SK-N-DZ (cell line): ENCODE measurements around the gene CDK19.
"Not testable (repeated sequence)": the region's sequence is repeated elsewhere in the genome, so short reads cannot be mapped to it uniquely, and the experiment has no call there.

ENCODE experiments used
- DNase-seq: peaks from one replicate; pipeline ENCODE4 v3.0.0-alpha.2; 2015; ENCODE audit warnings: low spot score

Gene CDK19

GRCh38 chr6:110589865-110590513 is 225.3 kb downstream of the CDK19 start:
- no peak for DNase-seq

DNA sequence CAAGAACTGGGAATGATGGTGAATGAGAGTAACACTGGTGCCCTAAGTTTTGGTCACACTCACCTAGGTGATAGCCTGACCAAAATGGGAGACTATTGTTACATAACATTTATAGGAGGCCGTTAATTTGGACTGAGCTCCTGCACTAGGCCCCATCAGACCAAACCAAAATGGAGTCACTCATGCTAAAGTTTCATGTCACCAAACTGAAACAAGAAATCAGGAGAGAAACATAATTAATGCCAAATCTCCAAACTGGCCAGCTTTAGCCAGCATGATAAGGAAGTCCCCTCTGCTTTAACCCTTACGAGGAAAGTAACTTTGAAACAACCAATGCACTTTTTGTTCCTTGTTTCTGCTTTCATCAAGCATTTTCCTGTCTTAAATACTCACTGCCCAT is 227.9 kb downstream of the CDK19 start:
- no peak for DNase-seq

GRCh38 chr6:110581679-110582078 is 233.6 kb downstream of the CDK19 start:
- DNase-seq, result no peak

DNA sequence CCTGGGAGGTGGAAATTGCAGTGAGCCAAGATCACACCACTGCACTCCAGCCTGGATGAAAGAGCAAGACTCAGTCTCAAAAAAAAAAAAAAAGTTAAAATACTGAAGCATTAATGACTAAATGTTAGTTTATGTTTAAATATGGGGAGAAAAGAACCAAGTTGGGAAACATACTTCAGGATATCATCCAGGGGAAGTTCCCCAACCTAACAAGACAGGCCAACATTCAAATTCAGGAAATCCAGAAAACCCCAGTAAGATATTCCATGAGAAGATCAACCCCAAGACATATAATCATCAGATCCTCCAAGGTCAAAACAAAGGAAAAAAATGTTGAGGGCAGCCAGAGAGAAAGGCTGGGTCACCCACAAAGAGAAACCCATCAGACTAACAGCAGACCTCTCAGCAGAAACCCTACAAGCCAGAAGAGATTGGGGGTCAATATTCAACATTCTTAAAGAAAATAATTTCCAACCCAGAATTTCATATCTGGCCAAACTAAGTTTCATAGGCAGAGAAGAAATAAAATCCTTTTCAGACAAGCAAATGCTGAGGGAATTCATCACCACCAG is 237.6 kb downstream of the CDK19 start:
- not testable (repeated sequence) for DNase-seq

GRCh38 chr6:110575925-110576463 is 239.3 kb downstream of the CDK19 start:
- no peak for DNase-seq

GRCh38 chr6:110574817-110575216 is 240.5 kb downstream of the CDK19 start:
- no peak for DNase-seq

DNA sequence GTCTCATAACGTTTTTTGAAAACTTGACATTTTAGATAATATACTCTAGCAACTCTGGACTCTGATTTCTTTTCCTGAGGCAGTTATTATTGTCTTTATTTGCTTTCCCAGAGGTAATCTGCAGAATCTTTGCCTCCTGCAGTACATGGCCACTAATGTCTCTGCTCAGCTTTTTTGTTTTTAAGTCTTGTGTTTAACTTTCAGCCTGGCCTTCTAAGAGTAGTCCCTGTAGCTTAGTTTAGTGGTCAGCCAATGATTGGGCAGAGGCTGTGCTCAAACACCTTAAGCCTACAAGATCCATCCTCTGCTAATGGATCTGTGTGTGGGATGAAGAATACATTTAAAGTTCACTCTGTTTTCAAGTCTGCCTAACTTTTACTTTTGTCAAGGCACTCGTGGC is 241.7 kb downstream of the CDK19 start:
- no peak for DNase-seq

DNA sequence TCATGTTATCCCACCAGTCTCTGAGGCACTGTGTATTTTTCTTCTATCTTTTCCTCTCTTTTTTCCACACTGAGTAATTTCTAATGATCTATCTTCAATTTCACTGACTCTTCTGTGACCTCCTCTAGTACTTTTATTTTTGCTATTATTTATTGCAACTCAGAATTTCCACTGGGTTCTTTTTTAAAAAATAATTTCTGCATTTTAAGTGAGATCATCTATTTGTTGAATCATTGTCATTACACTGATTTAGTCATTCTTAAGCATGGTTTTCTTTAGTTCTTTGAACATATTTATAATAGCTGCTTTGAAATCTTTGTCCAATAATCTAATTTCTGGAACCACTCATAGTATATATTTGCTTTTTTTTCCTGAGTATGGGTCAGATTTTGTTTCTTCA is 242.1 kb downstream of the CDK19 start:
- no peak for DNase-seq

DNA sequence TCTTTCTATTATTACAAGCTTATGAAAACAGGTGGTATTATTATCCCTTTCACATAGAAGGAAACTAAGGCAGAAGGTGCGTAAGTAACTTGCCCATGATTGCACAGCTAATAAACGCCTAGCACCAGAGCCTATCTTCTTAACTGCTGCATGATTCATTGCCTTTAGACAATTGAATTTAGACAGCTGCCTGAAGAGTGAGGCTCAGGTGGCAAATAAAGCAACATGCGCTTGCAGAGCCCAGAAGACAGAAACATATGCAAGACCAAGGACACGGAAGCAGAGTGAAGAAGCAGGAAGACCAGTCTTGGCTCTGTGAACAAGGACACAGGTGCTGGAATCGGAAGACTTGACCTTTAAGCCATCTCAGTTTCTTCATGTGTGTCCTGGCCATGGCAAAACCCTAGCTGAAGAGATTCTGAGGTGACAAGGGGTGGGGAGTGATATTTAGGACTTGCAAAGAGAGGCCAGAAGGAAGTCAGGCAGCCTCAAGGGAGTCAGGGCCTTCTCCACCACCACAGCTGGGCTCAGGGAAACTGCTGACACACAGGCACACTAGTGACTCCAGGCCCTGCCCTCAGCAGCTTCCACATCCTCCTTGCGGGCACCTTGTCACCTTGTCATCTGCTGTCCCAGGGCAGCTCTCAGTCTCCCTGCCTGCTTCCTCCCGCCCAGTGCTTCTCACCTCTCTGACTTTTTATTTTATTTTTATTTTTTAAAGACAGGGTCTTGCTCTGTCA is 247.1 kb downstream of the CDK19 start:
- peak; percentile 70 for DNase-seq

GRCh38 chr6:110566346-110567125 is 248.7 kb downstream of the CDK19 start:
- peak; percentile 83 for DNase-seq

DNA sequence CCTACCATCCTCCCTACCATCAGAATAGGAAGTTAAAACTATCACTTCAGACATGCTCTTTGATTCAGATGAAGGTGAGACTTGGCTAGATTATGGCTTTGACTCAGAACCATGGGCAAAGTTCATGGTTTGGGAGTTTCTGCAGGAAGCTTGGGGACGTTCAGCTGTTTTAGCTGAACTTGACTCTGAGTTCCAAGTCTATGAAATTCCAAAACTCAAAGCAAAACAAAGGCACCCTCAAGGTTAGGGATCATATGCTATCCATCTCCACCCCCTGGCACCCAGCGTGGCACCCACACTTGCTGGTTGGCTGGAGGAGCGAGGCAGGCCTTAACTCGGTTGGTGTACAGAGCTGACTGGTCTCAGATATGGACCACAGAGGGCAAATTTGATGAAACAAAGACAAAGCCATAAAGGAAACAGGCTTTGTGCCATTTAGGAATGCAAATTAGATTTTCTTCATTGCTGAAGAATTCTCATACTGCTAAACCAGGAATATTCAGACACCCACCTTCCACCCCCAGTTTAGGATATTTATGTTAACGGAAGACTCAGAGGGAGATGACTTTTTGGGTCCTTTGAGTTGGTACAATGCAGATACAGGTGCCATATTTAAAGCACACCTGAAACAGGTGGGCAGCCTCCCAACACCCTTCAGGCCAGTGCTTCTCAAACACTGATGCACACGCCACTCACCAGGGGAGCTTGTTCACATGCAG is 250.4 kb downstream of the CDK19 start:
- no peak for DNase-seq

DNA sequence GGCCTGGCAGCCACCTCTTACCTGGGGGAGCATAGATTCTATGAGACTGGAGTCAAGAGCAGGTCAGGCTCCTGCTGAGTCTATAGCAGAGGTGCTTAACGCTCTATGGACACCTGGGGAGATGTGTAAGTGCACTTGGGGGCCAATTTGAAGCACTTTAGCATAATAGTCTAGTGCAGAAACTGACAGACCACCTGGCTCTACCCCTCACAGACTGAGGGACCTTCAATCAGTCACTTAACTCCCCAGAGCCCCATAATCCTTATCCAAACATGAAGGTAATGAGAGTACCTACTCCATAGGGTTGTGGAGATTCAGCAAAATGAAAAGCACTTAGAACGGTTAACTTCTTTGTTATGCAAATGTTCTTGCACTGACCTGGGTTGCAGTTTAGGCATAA is 251.6 kb downstream of the CDK19 start:
- DNase-seq, result no peak

GRCh38 chr6:110562316-110562915 is 252.9 kb downstream of the CDK19 start:
- no peak for DNase-seq

- DNase-seq, result no peak
Measured at GRCh38 chr6:110561696-110562095, 253.6 kb downstream of the CDK19 start.

DNA sequence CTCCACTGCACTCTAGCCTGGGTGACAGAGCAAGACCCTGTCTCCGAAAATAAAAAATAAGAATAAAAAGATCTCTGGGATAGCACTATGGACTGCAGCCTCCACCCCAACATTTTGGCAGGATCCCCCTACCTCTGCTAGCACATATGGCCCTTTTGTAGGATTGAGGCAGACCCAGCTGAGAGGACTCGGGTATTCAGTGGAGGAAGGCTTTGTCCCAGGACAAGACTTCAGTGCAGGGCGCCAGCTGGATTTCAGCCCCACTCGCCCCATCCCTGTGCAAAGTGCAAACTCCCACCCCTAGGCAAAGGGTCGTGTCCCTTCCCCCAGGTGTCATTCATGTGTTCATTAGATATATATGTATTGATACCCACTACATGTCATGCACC is 254.3 kb downstream of the CDK19 start:
- DNase-seq, result no peak

DNA sequence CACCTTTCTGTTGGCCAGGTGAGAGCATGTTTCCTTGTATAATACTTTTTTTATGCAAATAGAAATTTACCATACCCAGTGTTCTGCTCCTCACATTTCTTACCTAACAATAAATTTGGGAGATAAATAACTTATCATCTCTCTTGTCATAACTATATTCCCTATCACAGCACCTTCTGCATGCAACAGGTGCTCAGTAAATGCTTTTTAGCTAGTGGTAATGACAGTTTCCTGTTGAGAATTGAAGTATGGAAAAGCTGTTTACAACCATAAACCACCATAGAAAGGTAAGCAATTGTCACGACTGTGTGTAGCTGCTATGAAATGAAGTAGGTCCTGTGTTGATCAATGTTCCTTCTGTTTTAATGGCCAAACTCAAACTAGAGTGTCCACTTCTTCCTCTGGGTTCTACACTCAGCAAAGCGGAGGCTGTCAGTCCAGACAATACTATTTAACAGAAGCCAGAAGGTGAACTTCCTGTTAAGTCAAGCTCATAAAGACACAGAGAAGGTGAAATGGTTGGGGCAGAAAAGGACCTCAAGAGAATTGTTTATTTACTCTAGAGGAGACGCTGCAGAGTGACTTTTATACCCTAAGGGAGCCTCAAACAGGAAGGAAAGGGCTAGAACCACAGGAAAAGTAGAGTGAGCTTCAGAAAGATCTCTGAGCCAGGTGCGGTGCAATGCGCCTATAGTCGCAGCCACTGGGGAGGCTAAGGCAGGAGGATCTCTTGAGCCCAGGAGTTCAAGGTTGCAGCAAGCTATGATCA is 254.8 kb downstream of the CDK19 start:
- DNase-seq, result no peak
